Measurements from ENCODE around the gene RAMP1. TPM values are rescaled to one million over a fixed set of nuclear protein-coding genes. Genes with fewer than 3 reads are reported as not detected.

RAMP1 gene
- total RNA-seq, 2 donors from 2014 or later, result 2.7 to 27.2 TPM

DNA sequence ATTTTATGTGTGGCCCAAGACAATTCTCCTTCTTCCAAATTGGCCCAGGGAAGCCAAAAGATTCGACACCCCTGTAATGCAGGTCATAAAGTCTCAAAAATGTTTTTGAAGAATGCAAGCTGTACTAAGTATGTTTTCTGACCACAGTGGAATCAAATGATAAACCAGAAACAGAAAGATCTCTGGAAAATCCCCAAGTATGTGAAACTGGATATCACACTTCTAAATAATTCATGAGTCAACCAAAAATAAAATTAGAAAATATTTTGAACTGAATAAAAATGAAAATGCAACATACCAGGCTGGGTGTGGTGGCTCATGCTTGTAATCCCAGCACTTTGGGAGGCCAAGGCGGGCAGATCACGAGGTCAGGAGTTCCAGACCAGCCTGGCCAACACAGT lies 73.3 kb downstream of the RAMP1 start:
- no peak overlapping the region for H3K27ac ChIP-seq
- DNase-seq, result no peak

DNA sequence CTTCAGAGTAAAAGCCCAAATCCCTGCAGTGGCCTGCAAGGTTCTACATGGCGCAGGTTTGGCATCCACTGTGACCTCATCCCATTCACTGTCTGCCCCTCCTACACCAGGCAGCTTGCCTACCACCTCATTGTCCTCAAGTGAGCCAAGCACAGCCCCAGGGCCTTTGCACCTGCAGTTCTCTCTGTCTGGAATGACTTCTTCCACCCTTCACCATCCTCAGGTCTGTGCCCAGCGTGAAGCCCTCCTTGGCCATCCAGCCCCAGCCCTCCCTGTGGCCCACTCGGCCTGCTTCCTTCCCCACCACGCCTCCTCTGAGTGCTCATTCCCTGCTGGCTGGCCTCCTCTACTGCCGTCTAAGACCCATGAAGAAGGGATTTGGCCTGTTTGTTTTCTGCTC lies 74.8 kb downstream of the RAMP1 start:
- no peak for DNase-seq
- no peaks in the 10 kb centered on the region for H3K27me3 ChIP-seq
- TF ChIP-seq, protein P1, sequence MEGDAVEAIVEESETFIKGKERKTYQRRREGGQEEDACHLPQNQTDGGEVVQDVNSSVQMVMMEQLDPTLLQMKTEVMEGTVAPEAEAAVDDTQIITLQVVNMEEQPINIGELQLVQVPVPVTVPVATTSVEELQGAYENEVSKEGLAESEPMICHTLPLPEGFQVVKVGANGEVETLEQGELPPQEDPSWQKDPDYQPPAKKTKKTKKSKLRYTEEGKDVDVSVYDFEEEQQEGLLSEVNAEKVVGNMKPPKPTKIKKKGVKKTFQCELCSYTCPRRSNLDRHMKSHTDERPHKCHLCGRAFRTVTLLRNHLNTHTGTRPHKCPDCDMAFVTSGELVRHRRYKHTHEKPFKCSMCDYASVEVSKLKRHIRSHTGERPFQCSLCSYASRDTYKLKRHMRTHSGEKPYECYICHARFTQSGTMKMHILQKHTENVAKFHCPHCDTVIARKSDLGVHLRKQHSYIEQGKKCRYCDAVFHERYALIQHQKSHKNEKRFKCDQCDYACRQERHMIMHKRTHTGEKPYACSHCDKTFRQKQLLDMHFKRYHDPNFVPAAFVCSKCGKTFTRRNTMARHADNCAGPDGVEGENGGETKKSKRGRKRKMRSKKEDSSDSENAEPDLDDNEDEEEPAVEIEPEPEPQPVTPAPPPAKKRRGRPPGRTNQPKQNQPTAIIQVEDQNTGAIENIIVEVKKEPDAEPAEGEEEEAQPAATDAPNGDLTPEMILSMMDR (IDR thresholded peaks at IDR 0.05), result no peak
- H3K9me3 ChIP-seq, result no peaks in the 10 kb centered on the region
- no peak overlapping the region for H3K4me3 ChIP-seq
- no peaks in the 10 kb centered on the region for H3K36me3 ChIP-seq
- no peak overlapping the region for H3K27ac ChIP-seq
- H3K4me1 ChIP-seq, result no peaks in the 10 kb centered on the region
- intact Hi-C loops (cut with DNase I), result no loop called here
- H3K9ac ChIP-seq (ENCODE audit: low read depth in 2 of 2, low read length in 2 of 2), result no peak overlapping the region

More for the DNA sequence above, 73.3 kb downstream of the RAMP1 start:
- no peaks in the 10 kb centered on the region for H3K27me3 ChIP-seq
- no peaks in the 10 kb centered on the region for H3K36me3 ChIP-seq
- H3K9me3 ChIP-seq, result no peaks in the 10 kb centered on the region
- no peak overlapping the region for H3K4me3 ChIP-seq
- H3K4me1 ChIP-seq, result no peaks in the 10 kb centered on the region
- intact Hi-C loops (cut with DNase I), result no loop called here
- no peak overlapping the region for H3K9ac ChIP-seq (ENCODE audit: low read depth in 2 of 2, low read length in 2 of 2)
- TF ChIP-seq, protein P1 (IDR thresholded peaks at IDR 0.05), result no peak

DNA sequence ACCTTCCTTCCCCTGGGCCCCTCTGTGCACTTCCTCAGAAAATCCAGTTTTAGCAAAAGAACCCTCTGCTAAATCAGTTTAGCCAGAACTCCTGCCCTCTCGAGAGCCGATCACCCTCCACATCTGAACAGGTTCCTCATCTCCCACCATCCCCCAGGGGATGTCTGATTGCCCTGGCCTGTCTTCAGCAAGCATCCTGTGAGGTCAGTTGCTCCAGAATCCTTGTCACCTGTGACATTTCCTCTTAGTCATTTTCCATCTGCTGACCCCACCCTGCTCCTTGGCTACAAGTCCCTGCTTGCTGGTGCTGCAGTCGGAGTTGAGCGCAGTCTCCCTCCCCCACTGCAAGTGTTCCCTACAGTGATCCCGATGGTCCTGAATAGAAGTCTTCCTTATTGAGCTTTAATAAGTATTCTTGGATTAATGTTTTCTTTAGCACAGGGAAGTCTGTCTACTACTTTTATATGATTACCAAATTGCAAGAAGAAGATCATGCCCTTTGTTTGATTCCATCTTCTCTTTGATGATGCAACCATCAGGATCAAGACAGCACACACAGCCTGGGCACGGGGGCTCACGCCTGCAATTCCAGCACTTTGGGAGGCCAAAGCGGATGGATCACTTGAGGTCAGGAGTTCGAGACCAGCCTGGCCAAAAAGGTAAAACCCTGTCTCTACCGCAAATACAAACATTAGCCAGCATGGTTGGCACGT lies 76.5 kb downstream of the RAMP1 start:
- H3K4me3 ChIP-seq, result no peak overlapping the region
- no peak for DNase-seq
- no peaks in the 10 kb centered on the region for H3K27me3 ChIP-seq
- no peaks in the 10 kb centered on the region for H3K9me3 ChIP-seq
- H3K27ac ChIP-seq, result no peak overlapping the region
- no peaks in the 10 kb centered on the region for H3K4me1 ChIP-seq
- H3K9ac ChIP-seq (ENCODE audit: low read depth in 2 of 2, low read length in 2 of 2), result no peak overlapping the region
- TF ChIP-seq, protein P1 (IDR thresholded peaks at IDR 0.05), result no peak
- no peaks in the 10 kb centered on the region for H3K36me3 ChIP-seq
- intact Hi-C loops (cut with DNase I), result no loop called here

DNA sequence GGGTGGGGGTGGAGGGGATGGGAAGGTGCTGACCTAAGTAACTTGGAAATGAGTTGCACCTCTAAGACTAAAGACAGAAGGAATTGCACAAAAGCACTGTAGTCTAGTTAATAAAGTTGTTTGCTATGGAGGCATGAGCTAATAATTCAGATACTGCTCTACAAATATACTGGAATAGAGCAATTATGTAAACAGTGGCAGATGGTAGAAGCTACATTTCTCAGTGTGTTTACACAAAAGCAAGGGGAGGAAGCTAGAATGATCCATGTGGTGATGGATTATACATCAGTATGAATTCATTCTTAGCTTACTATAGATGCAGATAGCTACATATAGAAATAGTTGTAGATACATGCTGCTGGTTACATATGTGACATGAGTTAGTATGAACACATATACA lies 79.8 kb downstream of the RAMP1 start:
- intact Hi-C loops (cut with DNase I), result no loop called here
- Histone ChIP-seq H3K27ac (no peak overlapping the region), H3K9me3 (no peaks in the 10 kb centered on the region), H3K36me3 (no peaks in the 10 kb centered on the region), H3K9ac (ENCODE audit: low read depth in 2 of 2, low read length in 2 of 2) (no peak overlapping the region), H3K27me3 (no peaks in the 10 kb centered on the region), H3K4me3 (no peak overlapping the region), H3K4me1 (no peaks in the 10 kb centered on the region)
- TF ChIP-seq, protein P1 (IDR thresholded peaks at IDR 0.05), result no peak
- no peak for DNase-seq

DNA sequence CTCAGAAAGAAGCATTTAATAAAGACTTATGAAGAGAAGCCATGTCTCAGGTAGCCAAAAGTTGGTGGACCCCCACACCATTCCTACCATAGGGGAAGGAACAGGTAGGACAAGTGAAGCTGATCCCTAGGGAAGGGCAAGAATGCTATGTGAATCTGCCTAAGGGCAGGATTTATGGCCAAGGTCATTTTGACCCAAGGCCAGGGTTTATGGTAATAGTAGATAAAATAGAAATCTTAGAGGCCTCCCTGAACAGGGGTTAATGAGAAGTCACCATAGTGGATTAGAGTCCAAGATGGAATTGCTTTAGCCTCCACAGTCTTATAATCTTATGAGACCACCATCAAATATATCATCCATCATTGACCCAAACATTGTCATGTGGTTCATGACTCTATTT lies 81.4 kb downstream of the RAMP1 start:
- H3K4me1 ChIP-seq, result no peaks in the 10 kb centered on the region
- TF ChIP-seq, protein P1 (IDR thresholded peaks at IDR 0.05), result no peak
- no peak for DNase-seq
- H3K27me3 ChIP-seq, result no peaks in the 10 kb centered on the region
- intact Hi-C loops (cut with DNase I), result no loop called here
- H3K9ac ChIP-seq (ENCODE audit: low read depth in 2 of 2, low read length in 2 of 2), result no peak overlapping the region
- H3K36me3 ChIP-seq, result no peaks in the 10 kb centered on the region
- no peaks in the 10 kb centered on the region for H3K9me3 ChIP-seq
- H3K4me3 ChIP-seq, result no peak overlapping the region
- no peak overlapping the region for H3K27ac ChIP-seq
